SK-N-SH (cell line): Measurements from ENCODE around the gene OBP2A. TPM values are rescaled to one million over a fixed set of nuclear protein-coding genes. Genes with fewer than 3 reads are reported as not detected.

ENCODE experiments used
- CTCF ChIA-PET: fragments of 300-600, 350-600 bp; formaldehyde crosslinking; extraction: SDS; loops from one replicate; lab custom pipeline; 2021; lab: Yijun Ruan, JAX
- POLR2A ChIA-PET: fragments of 350-600 bp; sonication (Branson Sonifier 250); formaldehyde crosslinking; extraction: SDS; loops from one replicate; lab custom pipeline; 2020; ENCODE audit warnings: antibody characterized with exemption, inconsistent platforms; lab: Yijun Ruan, JAX
- DNase-seq: peaks from one replicate; pipeline ENCODE4 v3.0.0; 2012
- H2AFZ ChIP-seq: fragments of 200-600 bp; sonication (generic); 2 replicates; pipeline ENCODE4 v1.8.1; 2016; ENCODE audit warnings: antibody characterized with exemption, mild to moderate bottlenecking, low read depth
- H3F3A ChIP-seq: fragments of 200-600 bp; sonication (generic); replicated peaks from 2 replicates; pipeline ENCODE3; 2016; ENCODE audit warnings: antibody characterized with exemption, mild to moderate bottlenecking; ENCODE audit not compliant: insufficient read depth
- H3K27ac ChIP-seq, 2 experiments: fragments of 200-500 bp in 1 of 2; fragments of 200-600 bp in 1 of 2; sonication (Bioruptor generic) in 1 of 2; sonication (generic), shearing (Covaris generic) in 1 of 2; 2 replicates each; pipeline versions ENCODE4 v1.5.1 to v1.6.1; 2014 to 2016; ENCODE audit warnings: low read depth in 2 of 2, inconsistent platforms in 1 of 2, low read length in 1 of 2, mild to moderate bottlenecking in 1 of 2, mixed read lengths in 1 of 2
- H3K27me3 ChIP-seq: fragments of 200-600 bp; sonication (generic), shearing (Covaris generic); 2 replicates; pipeline ENCODE4 v1.6.1; 2016; ENCODE audit warnings: mixed run types; ENCODE audit not compliant: insufficient read depth
- H3K36me3 ChIP-seq, 2 experiments: fragments of 200-500 bp in 1 of 2; fragments of 200-600 bp in 1 of 2; sonication (Bioruptor generic) in 1 of 2; sonication (generic) in 1 of 2; replicated peaks in 1 of 2; 2 replicates each; pipeline versions ENCODE3 to v1.5.1; 2014 to 2016; ENCODE audit warnings: low read length in 1 of 2, mild to moderate bottlenecking in 1 of 2; ENCODE audit not compliant: insufficient read depth in 2 of 2, control insufficient read depth in 1 of 2
- H3K4me1 ChIP-seq, 2 experiments: fragments of 200-500 bp in 1 of 2; fragments of 200-600 bp in 1 of 2; sonication (Bioruptor generic) in 1 of 2; sonication (generic), shearing (Covaris generic) in 1 of 2; 2 replicates each; pipeline versions ENCODE4 v1.5.1 to v1.6.1; 2014 to 2016; ENCODE audit warnings: low read depth in 1 of 2, low read length in 1 of 2, mixed run types in 1 of 2; ENCODE audit not compliant: insufficient read depth in 2 of 2, control insufficient read depth in 1 of 2
- H3K4me2 ChIP-seq: fragments of 200-600 bp; sonication (generic), shearing (Covaris generic); 2 replicates; pipeline ENCODE4 v1.6.1; 2017; ENCODE audit warnings: mixed run types
- H3K4me3 ChIP-seq, 2 experiments: fragments of 200-500 bp in 1 of 2; fragments of 200-600 bp in 1 of 2; sonication (Bioruptor generic) in 1 of 2; sonication (generic), shearing (Covaris generic) in 1 of 2; 2 replicates each; pipeline versions ENCODE4 v1.5.1 to v1.8.1; 2014 to 2016; ENCODE audit warnings: low read depth in 2 of 2, inconsistent platforms in 1 of 2, low read length in 1 of 2, mild to moderate bottlenecking in 1 of 2, mixed read lengths in 1 of 2, moderate library complexity in 1 of 2
- H3K79me2 ChIP-seq: fragments of 200-600 bp; sonication (generic); 2 replicates; pipeline ENCODE4 v1.8.1; 2017; ENCODE audit warnings: mild to moderate bottlenecking; ENCODE audit not compliant: insufficient read depth
- H3K9ac ChIP-seq: fragments of 200-600 bp; sonication (generic); 2 replicates; pipeline ENCODE4 v1.6.1; 2017; ENCODE audit warnings: mixed run types
- H3K9me2 ChIP-seq: fragments of 200-600 bp; sonication (generic); 2 replicates; pipeline ENCODE4 v1.6.1; 2017; ENCODE audit warnings: mixed run types
- H3K9me3 ChIP-seq: fragments of 200-600 bp; sonication (generic); 2 replicates; pipeline ENCODE4 v1.6.1; 2017; ENCODE audit warnings: mixed run types, mild to moderate bottlenecking, moderate library complexity
- H4K20me1 ChIP-seq: fragments of 200-600 bp; sonication (generic); 2 replicates; pipeline ENCODE4 v1.6.1; 2017; ENCODE audit warnings: mild to moderate bottlenecking, mixed run types; ENCODE audit not compliant: insufficient read depth
- CHD2 ChIP-seq: fragments of 150-350 bp; IDR thresholded peaks from 2 replicates; pipeline ENCODE4 v1.6.1; 2018; ENCODE audit warnings: low read length; ENCODE audit not compliant: partially characterized antibody
- EP300 ChIP-seq, 2 experiments: IDR thresholded peaks; 2 replicates each; pipeline versions ENCODE4 v1.4.0 to v1.6.1; 2012; ENCODE audit warnings: borderline replicate concordance in 1 of 2, low read depth in 1 of 2, low read length in 1 of 2
- FOXJ3 ChIP-seq: sonication (generic); formaldehyde crosslinking; IDR thresholded peaks from 2 replicates; pipeline ENCODE4 v1.5.1; 2020; ENCODE audit warnings: mild to moderate bottlenecking, missing genetic modification reagents
- JUND ChIP-seq: IDR thresholded peaks from 2 replicates; pipeline ENCODE4 v1.4.0; 2012
- MEF2A ChIP-seq: IDR thresholded peaks from 2 replicates; pipeline ENCODE4 v1.4.0; 2012; ENCODE audit warnings: low read depth, borderline replicate concordance
- NFIC ChIP-seq: IDR thresholded peaks from 2 replicates; pipeline ENCODE4 v1.4.0; 2012; ENCODE audit warnings: borderline replicate concordance
- POLR2AphosphoS5 ChIP-seq: IDR thresholded peaks from 2 replicates; pipeline ENCODE4 v1.6.1; 2012; ENCODE audit warnings: low read depth, low read length
- REST ChIP-seq: IDR thresholded peaks from 2 replicates; pipeline ENCODE4 v1.6.1; 2012; ENCODE audit warnings: mild to moderate bottlenecking, low read depth, low read length, moderate library complexity
- RXRA ChIP-seq: IDR thresholded peaks from 2 replicates; pipeline ENCODE4 v1.4.0; 2012; ENCODE audit warnings: low read depth, mild to moderate bottlenecking, borderline replicate concordance
- TCF12 ChIP-seq: IDR thresholded peaks from 2 replicates; pipeline ENCODE4 v1.4.0; 2012
- USF1 ChIP-seq: IDR thresholded peaks from 2 replicates; pipeline ENCODE4 v1.4.0; 2012; ENCODE audit warnings: low read depth, borderline replicate concordance
- USF2 ChIP-seq: fragments of 150-350 bp; IDR thresholded peaks from 2 replicates; pipeline ENCODE4 v1.6.1; 2017; ENCODE audit warnings: antibody characterized with exemption, low read length, low read depth, borderline replicate concordance
- WGBS: methylation state at CpG from one replicate; pipeline ENCODE4 v1.1.6; 2017; ENCODE audit warnings: low lambda C conversion rate; 5-methylcytosine and 5-hydroxymethylcytosine counted together
- polyA plus RNA-seq, 3 experiments: library from polyadenylated mRNA; depleted of rRNA; stranded (reverse); fragments of >200 nt; gene quantifications; 2 replicates each; pipeline ENCODE4 v1.2.3, GENCODE V29; 2012

The OBP2A gene
- polyA plus RNA-seq, 1 of the 3 experiments (the other 2 are of a cell fraction): not detected

- no peak overlapping the region for H3K27ac ChIP-seq
- H3K4me3 ChIP-seq: no peak overlapping the region
- H3K9ac ChIP-seq: no peak overlapping the region
- no peaks in the 10 kb centered on the region for H4K20me1 ChIP-seq
- H3K9me2 ChIP-seq: no peaks in the 10 kb centered on the region
- H3K9me3 ChIP-seq: no peaks in the 10 kb centered on the region
- CTCF ChIA-PET: interaction anchor here (0.6 to 3.4 kb wide), 4 partner anchors 10 to 381 kb away, joined by 3 to 19 read pairs (median 6); no protein-coding TSS in a partner anchor
- H3K79me2 ChIP-seq: no peaks in the 10 kb centered on the region
- H2AFZ ChIP-seq: no peak overlapping the region
- no peak overlapping the region for H3K4me2 ChIP-seq
- DNase-seq: no peak
- no peaks in the 10 kb centered on the region for H3K36me3 ChIP-seq
- WGBS: 22% methylated on average over 5 of the region's 22 CpGs
- H3F3A ChIP-seq: no peaks in the 10 kb centered on the region
- H3K27me3 ChIP-seq: no peaks in the 10 kb centered on the region
- H3K4me1 ChIP-seq: peaks cover 0 to 4% of the 10 kb centered on the region in 2 experiments; a peak in 1 of 4 replicates
- POLR2A ChIA-PET: no interaction called here
- TF ChIP-seq POLR2AphosphoS5 (no peak), NFIC (no peak), RXRA (no peak), JUND (no peak), TCF12 (no peak), USF2 (no peak), USF1 (no peak), FOXJ3 (CRISPR knock-in tag) (no peak), MEF2A (no peak), REST (no peak), EP300 (IDR thresholded peaks at IDR 0.05; ENCODE audit: borderline replicate concordance in 1 of 2, low read depth in 1 of 2, low read length in 1 of 2) (no peak), CHD2 (no peak)
These were observed 45.8 kb downstream of the OBP2A start for GRCh38 chr9:135591506-135592330.
